Measurements from ENCODE around the gene CYTH3. TPM values are rescaled to one million over a fixed set of nuclear protein-coding genes. Genes with fewer than 3 reads are reported as not detected.

CYTH3 gene
- total and polyA plus RNA-seq, 2 of the 13 experiments (the other 11 are each of a cell fraction or from before 2014, with no cell fraction given), result 3.1 to 3.8 TPM

- TF ChIP-seq TBL1XR1 (IDR thresholded peaks at IDR 0.05; ENCODE audit: borderline replicate concordance, low read length, partially characterized antibody), result peak; percentile 88
- TF ChIP-seq DMAP1 (CRISPR knock-in tag; IDR thresholded peaks at IDR 0.05), result no peak
- no peak for TF ChIP-seq PATZ1 (CRISPR knock-in tag; IDR thresholded peaks at IDR 0.05)
- no peak for TF ChIP-seq MEF2D (CRISPR knock-in tag; IDR thresholded peaks at IDR 0.05)
- TF ChIP-seq SOX5 (CRISPR knock-in tag; IDR thresholded peaks at IDR 0.05; ENCODE audit: borderline replicate concordance), result peak; percentile 87
- no peak for TF ChIP-seq ZNF18 (CRISPR knock-in tag; IDR thresholded peaks at IDR 0.05; ENCODE audit: insufficient replicate concordance)
- TF ChIP-seq SRF (IDR thresholded peaks at IDR 0.05; ENCODE audit: low read depth, low read length), result no peak
- TF ChIP-seq ZBED4 (CRISPR knock-in tag; IDR thresholded peaks at IDR 0.05; ENCODE audit: borderline replicate concordance), result no peak
- no peak for TF ChIP-seq IKZF4 (CRISPR knock-in tag; IDR thresholded peaks at IDR 0.05; ENCODE audit: borderline replicate concordance, low read depth, not compliant biosample characterization)
- TF ChIP-seq ZHX1 (CRISPR knock-in tag; IDR thresholded peaks at IDR 0.05; ENCODE audit: low read depth), result no peak
- no peak for TF ChIP-seq ZNF550 (CRISPR knock-in tag; IDR thresholded peaks at IDR 0.05; ENCODE audit: borderline replicate concordance)
- no peak for TF ChIP-seq ZNF777 (CRISPR knock-in tag; IDR thresholded peaks at IDR 0.05)
- TF ChIP-seq ZNF280D (CRISPR knock-in tag; IDR thresholded peaks at IDR 0.05), result no peak
- no peak for TF ChIP-seq ZFP62 (CRISPR knock-in tag; IDR thresholded peaks at IDR 0.05)
- TF ChIP-seq ZNF598 (CRISPR knock-in tag; IDR thresholded peaks at IDR 0.05; ENCODE audit: borderline replicate concordance), result no peak
These were observed 34.0 kb downstream of the CYTH3 start (continued) for GRCh38 chr7:6238309-6238925.
